ENCODE measurements around the gene DNAH7.

GRCh38 chr2:195956725-195957124 lies 111.9 kb downstream of the DNAH7 start:
- TF ChIP-seq EZH2phosphoT487 (IDR thresholded peaks at IDR 0.05; ENCODE audit: unreplicated experiment) (no peak), POLR2AphosphoS5 (IDR thresholded peaks at IDR 0.05; ENCODE audit: low read depth) (no peak), REST (IDR thresholded peaks at IDR 0.05; ENCODE audit: unreplicated experiment) (no peak), EZH2 (IDR thresholded peaks at IDR 0.05; ENCODE audit: low read depth, unreplicated experiment) (no peak), CTCF (conservative IDR thresholded peaks at IDR 0.05; ENCODE audit: low read depth in 2 of 2) (no peak)
